ENCODE measurements around the gene KRTAP15-1.

The KRTAP15-1 gene

DNA sequence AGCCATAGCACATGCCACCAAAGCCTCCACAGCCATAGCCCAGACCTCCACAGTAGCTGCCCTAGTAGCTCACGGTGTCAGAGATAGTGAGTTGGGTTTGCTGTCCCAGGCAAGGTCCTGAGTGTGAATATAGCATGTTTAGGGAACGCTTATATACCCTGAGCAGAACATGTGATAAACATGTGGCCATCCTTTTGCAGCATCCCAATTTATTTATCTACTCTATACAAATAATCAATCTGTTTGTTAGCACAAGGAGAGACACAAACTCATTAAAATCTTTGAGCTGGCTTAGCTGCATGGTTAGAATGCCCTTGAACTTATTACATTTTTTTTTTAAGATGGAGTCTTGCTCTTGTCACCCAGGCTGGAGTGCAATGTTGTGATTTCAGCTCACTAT lies 47.3 kb downstream of the KRTAP15-1 start, which contains the start of gene KRTAP19-2:
Gene KRTAP19-2, minus strand, starts transcription at position 101 of the 400 bp plus-strand sequence. Its CDS starts 88 bp downstream, at position 13.
- TF ChIP-seq, protein P1, sequence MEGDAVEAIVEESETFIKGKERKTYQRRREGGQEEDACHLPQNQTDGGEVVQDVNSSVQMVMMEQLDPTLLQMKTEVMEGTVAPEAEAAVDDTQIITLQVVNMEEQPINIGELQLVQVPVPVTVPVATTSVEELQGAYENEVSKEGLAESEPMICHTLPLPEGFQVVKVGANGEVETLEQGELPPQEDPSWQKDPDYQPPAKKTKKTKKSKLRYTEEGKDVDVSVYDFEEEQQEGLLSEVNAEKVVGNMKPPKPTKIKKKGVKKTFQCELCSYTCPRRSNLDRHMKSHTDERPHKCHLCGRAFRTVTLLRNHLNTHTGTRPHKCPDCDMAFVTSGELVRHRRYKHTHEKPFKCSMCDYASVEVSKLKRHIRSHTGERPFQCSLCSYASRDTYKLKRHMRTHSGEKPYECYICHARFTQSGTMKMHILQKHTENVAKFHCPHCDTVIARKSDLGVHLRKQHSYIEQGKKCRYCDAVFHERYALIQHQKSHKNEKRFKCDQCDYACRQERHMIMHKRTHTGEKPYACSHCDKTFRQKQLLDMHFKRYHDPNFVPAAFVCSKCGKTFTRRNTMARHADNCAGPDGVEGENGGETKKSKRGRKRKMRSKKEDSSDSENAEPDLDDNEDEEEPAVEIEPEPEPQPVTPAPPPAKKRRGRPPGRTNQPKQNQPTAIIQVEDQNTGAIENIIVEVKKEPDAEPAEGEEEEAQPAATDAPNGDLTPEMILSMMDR (IDR thresholded peaks at IDR 0.05; ENCODE audit: extremely low read depth, missing control alignments): no peak
- no peak for DNase-seq (ENCODE audit: low spot score)
